Inferior parietal cortex (tissue), 1 donor: Measurements from ENCODE around the gene SELENOK.

Source experiments
- DNase-seq: peaks from one replicate; pipeline ENCODE4 v3.0.0-alpha.2; 2016; ENCODE audit errors: extremely low spot score

The SELENOK gene

DNA sequence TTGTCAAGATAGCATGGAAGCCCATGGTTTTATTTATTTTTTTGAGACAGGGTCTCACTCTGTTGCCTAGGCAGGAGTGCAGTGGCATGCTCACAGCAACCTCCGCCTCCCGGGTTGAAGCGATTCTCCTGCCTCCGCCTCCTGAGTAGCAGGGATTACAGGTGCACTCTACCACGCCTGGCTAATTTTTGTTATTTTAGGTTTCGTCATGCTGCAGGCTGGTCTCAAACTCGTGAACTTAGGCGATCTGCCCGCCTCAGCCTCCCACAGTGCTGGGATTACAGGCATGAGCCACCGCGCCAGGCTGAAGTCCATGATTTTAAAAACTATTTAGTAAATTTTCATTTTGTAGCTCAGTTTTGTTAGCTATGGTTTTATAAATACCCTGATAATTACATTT, 7.0 kb downstream of the SELENOK start:
- DNase-seq = no peak

DNA sequence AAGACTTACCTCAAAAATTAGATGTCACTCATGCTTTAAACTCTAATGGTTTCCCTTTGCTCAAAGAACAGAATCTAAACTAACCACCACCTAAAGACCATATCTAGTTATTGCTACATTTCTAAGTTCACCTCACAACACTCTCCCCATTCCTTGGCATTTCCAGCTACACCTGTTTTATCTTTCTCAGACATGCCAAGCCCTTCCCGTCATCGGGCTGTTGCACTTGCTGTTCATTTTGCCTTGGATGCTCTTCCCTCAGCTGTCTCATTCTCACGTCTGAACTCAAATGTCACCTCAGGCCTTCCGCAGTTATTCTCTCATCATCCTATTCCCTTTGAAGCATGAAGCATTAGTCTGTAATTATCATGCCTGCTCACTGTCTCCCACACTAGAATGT, 8.7 kb downstream of the SELENOK start:
- DNase-seq = no peak

GRCh38 chr3:53881691-53882593, 9.7 kb downstream of the SELENOK start, which contains the start of gene ACTR8:
TSS of gene ACTR8 (minus strand) at chr3:53882152. CDS start at chr3:53882101, 51 bp downstream.
- peak; percentile 77 for DNase-seq

DNA sequence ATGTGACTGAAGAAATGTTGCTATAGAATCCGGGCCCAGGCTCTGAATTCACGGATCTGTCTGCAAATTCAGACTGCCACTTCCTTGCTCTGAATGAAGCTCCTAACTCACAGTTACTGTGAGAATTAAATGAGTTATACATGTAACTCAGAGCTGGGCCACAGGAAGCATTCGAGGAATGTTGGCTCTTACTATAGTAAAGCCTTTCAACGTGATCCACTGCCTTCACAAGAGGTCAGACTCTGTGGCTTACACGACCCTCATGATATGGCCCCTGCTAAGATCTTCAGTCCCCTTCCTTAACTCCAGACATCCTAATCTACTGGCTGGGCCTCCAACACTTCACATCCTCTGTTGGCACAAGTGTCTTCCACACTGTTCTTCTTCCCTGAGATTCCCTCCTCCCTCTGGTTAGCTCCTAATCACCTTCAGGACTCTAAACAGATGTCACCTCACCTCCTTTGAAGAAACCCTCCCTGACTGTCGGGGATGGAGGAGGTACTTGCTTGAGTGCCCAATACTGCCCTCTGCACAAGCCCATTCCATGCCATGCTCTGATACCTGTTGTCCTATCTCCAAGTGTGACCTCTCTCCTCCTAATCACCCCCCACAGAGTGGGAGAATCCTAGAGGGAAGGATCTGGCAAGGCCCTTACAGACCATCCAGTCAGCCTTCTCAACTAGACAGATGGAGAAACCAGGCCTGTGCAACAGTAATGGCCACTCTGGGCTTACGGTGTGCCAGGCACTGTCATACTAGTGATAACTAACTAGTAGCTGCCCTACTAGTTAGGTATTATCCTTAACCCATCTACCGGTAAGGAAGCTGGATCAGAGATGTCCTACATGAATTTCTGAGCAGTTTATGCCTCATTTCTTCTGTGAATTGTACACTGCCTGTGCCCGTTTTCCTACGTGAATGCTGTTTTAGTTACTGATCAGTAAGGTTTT, 11.0 kb downstream of the SELENOK start:
- no peak for DNase-seq

DNA sequence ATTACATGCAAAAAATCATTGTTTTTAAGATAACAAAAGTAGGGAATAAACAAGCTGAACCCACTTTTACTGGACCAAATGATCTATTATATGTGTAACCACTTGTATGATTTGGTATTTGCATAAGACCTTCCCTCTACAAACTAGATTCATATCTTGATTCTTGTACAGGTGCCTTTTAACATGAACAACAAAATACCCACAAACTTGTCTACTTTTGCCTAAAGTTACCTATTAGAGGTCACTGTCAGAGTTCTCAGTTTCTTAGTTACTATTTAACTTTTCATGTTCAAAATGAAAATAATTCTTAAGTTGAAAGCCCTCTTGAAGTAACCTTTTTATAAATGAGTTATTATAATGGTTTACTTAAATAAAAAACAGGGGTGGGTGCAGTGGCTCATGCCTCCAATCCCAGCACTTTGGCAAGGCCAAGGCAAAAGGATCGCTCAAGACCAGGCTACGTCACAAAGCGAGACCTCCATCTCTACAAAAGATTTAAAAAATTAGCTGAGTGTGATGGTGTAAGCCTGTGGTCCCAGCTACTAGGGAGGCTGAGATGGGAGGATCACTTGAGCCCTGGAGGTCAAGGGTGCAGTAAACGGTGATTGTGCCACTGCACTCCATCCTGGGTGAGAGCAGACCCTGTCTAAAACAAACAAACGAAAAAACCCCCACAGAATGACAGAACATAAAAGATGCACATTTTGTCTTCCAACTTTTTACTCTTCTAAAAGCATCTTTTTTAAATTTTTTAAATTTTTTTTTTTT, 25.7 kb downstream of the SELENOK start:
- DNase-seq = no peak

GRCh38 chr3:53863145-53863544, 28.5 kb downstream of the SELENOK start:
- DNase-seq = no peak

DNA sequence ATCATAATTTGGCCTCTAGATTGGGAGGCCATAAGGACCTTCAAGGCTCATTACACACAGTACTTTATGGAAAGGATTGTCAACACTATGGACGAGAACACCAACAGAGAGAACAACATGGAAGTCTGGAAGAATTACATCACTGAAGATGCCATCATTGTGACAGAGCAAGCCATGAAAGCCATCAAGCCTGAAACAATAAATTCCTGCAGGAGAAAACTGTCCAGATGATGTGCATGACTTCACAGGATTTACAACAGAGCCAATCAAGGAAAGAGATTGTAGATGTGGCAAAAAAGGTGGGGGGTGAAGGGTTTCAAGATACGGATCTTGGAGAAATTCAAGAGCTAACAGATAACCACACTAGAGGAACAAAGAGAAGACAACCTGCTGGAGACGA, 29.4 kb downstream of the SELENOK start:
- DNase-seq = no peak

DNA sequence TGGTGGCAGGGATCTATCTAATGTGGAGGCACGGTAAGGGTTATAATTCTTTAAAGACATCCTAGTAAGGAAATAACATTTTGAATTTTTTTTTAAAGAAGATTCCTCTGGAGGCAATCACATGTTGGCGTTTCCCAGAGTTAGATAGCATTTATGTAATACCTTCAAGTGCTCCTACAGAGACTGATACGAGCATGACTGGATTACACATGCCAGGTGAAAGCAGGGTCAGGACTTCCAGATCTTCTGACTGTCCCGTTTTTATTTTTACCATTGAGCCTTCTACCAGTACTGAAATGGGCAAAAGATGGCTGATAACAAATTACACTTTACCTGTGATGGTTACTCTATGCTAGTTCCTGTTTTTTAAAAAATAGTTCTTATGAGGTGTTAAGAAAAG, 31.5 kb downstream of the SELENOK start:
- no peak for DNase-seq

- DNase-seq = no peak
Measured at GRCh38 chr3:53859178-53859577, 32.5 kb downstream of the SELENOK start.

GRCh38 chr3:53858096-53858741, 33.4 kb downstream of the SELENOK start:
- no peak for DNase-seq

GRCh38 chr3:53856964-53857363, 34.7 kb downstream of the SELENOK start:
- DNase-seq = no peak

DNA sequence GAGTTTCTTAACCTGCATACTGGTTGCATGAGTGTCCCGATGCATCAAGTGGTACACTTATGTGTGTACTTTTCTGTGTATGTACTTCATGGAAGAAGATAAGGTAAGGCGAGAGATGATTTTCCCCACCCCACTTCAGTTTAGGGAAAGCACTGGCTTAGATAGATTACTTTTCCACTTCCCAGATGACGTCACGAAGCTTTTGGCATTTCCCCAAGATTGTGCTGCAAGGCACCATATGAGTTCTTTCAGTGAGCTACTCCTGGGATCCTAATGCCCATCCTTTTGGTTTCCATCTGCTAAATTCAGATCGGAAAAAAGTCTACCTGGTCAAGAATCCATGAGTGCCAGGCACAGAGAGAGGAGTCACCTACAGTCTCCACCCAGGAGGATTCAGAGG, 40.8 kb downstream of the SELENOK start:
- DNase-seq = no peak

GRCh38 chr3:53849916-53850315, 41.7 kb downstream of the SELENOK start:
- DNase-seq = no peak

GRCh38 chr3:53846851-53847155, 44.9 kb downstream of the SELENOK start:
- no peak for DNase-seq

DNA sequence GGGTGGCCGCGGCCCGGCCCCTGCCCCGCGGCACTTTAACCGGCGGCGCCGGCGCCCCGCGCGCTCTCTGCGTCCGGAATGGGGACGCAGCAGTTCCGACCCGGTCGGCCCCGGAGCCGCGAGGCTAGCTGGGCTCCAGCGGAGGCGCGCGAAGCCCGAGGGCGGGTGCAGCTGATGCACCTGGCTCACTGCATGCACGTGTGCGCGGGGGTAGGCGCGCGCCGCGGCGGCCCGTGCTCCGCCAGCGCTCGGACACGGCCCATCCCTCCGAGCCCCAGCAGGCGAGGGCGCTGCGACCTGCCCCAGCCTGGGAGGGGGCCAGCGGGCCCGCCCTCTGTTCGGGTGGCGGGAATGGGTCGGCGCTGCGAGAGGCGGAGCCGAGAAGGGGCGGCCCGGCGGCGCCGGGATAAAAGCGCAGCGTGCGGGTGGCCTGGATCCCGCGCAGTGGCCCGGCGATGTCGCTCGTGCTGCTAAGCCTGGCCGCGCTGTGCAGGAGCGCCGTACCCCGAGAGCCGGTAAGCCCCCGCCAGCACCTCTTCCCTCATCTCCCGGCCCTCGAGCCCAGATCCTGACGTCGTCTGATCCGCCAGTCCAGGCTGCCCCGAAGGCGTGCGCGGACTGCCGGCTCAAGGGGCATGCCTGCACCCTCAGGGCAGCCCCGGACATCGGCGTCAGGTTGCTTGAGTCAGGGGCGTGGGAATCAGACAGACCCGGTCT, 45.4 kb downstream of the SELENOK start, which contains the start of the genes CHDH and IL17RB:
Gene CHDH, minus strand, starts transcription at position 286 of the 717 bp plus-strand sequence. CDS start 22,411 bp downstream, outside the sequence.
Gene IL17RB, plus strand, starts transcription at position 435 of the 717 bp plus-strand sequence. Its CDS starts 21 bp downstream, at position 456.
- DNase-seq = peak; percentile 44

DNA sequence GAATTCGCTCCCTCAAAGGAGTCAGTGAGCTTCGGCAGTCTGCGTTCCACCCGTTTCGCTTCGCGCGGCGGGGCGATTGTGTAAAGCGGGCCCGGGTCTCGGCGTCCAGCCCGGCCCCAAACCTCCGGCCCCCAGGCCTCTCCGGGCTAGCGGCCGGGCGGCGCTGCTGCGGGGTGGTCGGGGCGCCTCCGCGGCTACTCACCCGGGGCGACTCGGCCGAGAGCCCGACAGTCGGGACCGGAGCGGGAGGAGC, 45.9 kb downstream of the SELENOK start:
- DNase-seq = no peak

- DNase-seq = peak; percentile 39
Measured at GRCh38 chr3:53845103-53845880, 46.4 kb downstream of the SELENOK start.

- DNase-seq = peak; percentile 9
Measured at GRCh38 chr3:53844262-53845102, 47.2 kb downstream of the SELENOK start.
